Endothelial cell of umbilical vein (primary cell): ENCODE measurements around the gene NSUN6.

Experiments used
- CTCF ChIP-seq, 2 donors: IDR thresholded peaks; 1 replicate in 1 of 2; 2 replicates in 1 of 2; pipeline ENCODE4 v1.5.1; 2011; ENCODE audit warnings: low read length in 2 of 2, mild to moderate bottlenecking in 2 of 2, moderate library complexity in 2 of 2, control low read depth in 1 of 2, inconsistent platforms in 1 of 2, low read depth in 1 of 2; ENCODE audit not compliant: insufficient read depth in 1 of 2; ENCODE audit errors: extremely low read depth in 1 of 2
- EZH2 ChIP-seq: IDR thresholded peaks from 2 replicates; pipeline ENCODE4 v1.6.1; 2012; ENCODE audit warnings: borderline replicate concordance, low read depth, mild to moderate bottlenecking, moderate library complexity, low read length, inconsistent platforms; ENCODE audit not compliant: severe bottlenecking
- MAX ChIP-seq: IDR thresholded peaks from 2 replicates; pipeline ENCODE4 v1.6.1; 2011; ENCODE audit not compliant: insufficient read depth, insufficient read length
- MYC ChIP-seq: IDR thresholded peaks from one replicate; pipeline ENCODE4 v1.6.1; 2011; ENCODE audit warnings: mild to moderate bottlenecking, low read depth, low read length
- POLR2A ChIP-seq: IDR thresholded peaks from 2 replicates; pipeline ENCODE4 v1.6.1; 2012; ENCODE audit warnings: low read depth, mild to moderate bottlenecking, control low read depth, low read length
- POLR2AphosphoS5 ChIP-seq: IDR thresholded peaks from 2 replicates; pipeline ENCODE4 v1.6.1; 2012; ENCODE audit warnings: low read depth, mild to moderate bottlenecking, control low read depth, low read length, moderate library complexity; ENCODE audit not compliant: insufficient read depth

GRCh38 chr10:18659125-18659818, 7.9 kb upstream of the NSUN6 start, which contains the start of gene ARL5B:
- no peak for TF ChIP-seq CTCF (IDR thresholded peaks at IDR 0.05; ENCODE audit: extremely low read depth in 1 of 2, insufficient read depth in 1 of 2, low read depth in 1 of 2, low read length in 2 of 2)
- no peak for TF ChIP-seq EZH2
- TF ChIP-seq MYC: no peak
- peak; percentile 91 for TF ChIP-seq POLR2AphosphoS5
- peak; percentile 89 for TF ChIP-seq POLR2A
- TF ChIP-seq MAX: peak; percentile 63
